Activated naive CD4-positive, alpha-beta T cell treated with anti-CD3 and anti-CD28 coated beads, Interleukin-2, amount 50 U/mL, for 16 hours (primary cell): ENCODE data around the gene FARS2.
"Not testable (repeated sequence)": the region's sequence is repeated elsewhere in the genome, so short reads cannot be mapped to it uniquely, and the experiment has no call there.

Experiments
- DNase-seq: peaks from one replicate; pipeline ENCODE4 v3.0.0-alpha.2; 2020

The FARS2 gene

DNA sequence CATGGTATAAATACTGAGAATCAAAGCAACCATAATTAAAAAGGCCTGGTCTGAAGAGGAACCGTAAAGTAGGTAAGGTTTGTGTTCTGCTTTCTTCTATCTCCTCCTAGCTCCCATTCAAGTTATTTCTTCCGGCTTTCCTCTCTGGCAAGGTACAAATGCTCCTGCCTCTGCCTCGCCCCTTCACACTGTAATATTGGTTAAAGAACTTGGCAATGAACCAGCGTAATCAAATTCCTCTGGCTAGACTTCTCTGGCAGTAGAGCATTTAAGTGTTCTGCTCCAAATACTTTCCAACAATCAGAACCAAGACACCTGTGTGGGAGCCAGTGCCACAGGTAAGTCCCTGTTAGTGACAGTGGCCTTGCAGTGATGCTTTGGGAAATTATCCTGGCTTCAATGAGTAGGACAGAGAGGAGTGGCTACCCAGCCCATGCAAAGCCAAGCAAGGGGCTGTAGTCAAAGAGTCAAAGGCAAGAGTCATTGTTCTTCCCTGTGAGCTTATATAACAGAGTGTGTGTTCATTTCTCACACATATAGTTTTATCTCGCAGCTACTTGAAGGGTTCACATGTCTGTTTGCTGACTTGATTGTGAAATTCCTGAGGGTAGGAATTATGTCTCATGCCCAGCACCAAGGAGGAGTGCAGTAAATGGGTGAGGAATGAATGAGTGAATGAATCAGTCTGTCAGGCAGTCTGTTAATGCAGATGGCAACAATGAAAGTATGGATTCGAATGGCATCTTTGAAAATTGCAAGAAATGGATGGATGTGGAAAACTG lies 416.1 kb downstream of the FARS2 start:
- no peak for DNase-seq

DNA sequence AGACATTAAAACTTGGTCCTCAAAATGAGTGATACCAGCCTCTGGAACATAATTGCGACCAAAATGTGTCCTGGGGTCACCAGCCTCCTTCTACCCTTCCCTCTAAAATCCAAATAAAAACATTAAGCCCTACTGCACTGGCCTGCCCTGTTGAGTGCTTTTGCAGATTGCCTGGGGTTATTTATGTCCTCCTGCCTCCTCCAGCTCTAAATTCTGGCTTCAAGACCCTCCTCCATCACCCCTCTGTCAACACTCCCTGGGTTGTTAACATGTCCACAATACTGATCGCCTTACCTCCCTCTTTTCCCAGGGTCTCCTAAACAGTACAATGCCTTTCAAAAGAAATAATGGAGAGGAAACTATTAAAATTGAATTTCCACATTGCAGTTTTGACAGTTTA lies 418.0 kb downstream of the FARS2 start:
- no peak for DNase-seq

DNA sequence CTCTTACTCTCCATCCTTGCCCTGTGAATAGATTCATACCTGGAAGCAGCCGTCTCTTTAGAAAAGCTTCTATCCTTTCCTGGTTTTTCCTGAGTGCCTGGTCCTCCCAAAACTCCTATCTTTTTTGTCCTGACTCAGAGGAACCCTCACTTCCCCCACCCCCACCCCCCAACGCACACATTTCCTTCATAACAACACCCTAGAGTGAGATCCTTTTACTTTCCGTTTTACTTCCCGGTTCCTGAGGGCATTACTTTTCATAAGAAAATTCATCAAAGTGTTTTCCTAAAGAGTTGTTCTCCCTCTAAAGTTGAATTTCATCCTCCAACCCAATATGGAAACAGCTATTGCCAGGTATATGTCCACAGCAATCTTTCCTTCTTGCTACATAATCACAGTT lies 418.4 kb downstream of the FARS2 start:
- DNase-seq, result no peak

DNA sequence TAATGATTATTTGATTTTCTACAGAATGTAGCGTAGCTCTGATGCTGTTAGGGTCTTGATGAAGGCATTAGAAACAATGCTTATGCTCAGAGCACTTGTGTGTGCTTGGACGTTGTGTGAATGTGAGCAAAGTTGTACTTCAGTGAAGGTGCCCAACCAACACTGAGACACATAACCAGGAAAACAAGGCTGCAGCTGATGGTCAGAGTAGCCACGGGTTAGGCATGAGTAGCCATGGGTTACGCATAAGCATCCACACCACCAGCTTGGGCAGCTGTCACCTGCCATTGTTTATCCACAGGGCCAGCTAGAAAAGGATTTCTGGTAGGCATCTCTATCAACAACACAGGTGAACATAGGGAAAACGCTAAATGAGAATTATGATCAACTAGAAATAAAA lies 418.8 kb downstream of the FARS2 start:
- no peak for DNase-seq

DNA sequence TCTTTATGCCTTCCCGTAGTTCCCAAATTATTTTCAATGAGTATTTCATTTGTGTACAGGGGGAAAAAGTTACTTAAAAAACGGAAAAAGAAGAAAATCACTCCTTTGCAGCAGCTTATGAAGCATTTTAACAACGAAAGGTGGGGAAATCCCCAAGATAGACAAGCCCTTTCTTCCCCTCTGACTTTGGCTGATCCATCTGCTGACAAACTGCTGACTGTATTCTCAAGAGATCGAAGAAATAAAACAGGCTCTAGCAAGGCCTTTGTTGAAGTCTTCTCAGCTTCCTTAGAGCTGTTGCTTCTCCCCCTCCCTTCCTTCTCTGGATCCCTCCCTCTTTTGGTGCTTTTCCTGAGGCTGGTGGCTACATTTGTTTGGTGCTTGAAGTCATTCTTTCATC lies 420.2 kb downstream of the FARS2 start:
- no peak for DNase-seq

DNA sequence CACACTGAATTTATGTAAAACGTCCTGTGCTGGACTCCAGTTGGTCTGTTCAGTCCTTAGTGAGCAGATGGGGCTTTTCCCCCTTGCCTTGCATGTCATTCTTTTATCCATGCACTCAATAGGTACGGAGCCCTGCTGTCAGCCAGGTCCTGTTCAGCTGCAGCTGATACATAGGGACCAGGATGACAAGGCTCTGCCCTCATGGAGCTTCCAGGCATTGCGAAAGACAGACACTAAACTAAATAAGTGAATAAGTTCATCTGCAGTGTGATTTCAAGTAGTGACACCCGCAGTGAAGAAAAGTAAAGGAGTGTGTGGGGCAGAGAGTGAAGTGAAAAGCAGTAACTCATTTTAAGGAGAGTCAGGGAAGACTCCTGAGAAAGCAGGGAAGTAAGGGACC lies 421.2 kb downstream of the FARS2 start:
- no peak for DNase-seq

DNA sequence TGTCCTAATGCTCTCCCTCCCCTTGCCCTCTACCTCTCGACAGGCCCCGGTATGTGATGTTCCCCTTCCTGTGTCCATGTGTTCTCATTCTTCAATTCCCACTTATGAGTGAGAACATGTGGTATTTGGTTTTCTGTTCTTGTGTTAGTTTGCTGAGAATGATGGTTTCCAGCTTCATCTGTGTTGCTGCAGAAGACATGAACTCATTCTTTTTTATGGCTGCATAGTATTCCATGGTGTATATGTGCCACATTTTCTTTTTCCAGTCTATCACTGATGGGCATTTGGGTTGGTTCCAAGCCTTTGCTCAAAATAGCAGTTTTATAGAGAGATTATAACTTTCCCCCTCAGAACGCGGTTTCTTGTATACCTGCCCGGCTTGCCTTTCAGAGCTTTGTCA lies 422.4 kb downstream of the FARS2 start:
- not testable (repeated sequence) for DNase-seq

DNA sequence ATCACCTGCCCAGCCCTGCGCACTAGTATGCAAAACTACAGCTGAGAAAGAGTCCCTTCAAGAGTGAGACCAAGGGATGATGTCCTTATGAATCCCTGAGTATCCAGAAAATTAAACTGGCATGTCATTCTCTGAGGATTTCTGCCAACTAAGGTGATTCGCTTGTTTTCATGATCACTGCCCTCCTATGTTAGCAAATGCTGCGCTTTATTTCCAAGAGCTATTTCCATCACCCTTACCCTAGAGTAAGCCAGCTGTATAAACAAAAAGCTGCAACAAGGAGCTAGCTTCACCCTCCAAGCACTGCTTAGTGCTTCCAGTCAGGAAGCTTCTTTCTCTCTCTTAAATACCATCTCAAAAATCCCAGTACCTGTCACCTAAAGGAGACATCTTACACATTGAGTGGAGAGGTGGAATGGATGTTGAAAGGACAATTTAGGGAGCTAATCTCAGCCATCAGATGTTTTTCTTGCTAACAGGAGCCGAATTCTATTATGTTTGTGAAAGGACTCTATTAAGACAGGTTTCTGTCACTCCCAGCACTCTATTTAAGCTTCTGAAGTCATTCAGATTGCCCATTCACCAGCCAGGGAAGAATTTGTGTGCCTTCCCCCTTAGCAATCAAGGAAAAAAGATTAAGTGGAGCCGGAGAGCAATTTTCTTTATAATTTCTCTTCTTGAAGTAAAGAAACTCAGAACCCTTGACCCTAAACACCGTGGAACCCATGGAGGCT lies 423.2 kb downstream of the FARS2 start:
- DNase-seq, result no peak

DNA sequence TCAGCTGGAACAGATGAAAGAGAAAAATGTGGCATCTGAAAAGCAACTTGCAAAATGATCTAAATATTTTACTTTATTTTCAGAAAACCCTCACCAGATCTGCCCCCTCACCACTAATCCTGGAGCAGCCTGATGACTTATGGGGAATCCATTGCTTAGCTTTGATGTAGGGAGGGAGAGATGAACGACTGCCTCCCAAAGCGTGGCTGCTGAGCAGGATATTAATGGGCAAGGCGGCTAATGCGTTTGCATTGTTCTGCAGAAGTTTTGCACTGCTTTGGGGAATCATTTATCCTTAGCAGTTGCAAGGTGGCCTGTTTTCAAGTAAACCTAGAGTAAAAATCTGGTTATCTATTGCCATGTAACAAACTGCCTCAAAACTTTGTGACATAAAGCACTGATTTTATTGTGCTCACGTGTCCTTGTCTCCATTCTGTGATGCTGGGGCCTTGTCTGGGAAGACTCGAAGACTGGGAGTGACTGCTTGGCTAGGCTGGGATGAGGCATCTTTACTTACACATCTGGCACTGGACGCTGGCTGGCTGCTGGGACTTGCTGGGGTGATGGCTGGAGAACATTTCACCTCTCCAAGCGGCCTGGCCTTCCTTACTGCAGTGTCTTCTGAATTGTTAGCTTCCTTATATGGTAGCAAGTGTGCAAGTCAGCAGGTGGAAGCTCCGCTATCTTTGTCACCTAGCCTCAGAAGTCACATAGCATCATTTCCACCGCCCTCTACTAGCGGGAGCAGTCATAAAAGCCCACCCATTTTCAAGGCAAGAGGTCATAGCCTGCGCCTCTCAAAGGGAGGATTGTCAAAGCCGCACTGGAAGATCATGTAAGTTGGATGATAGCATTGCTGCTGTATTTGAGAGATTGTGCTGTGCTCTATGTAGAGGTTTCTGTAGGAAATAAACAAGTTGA lies 432.2 kb downstream of the FARS2 start:
- DNase-seq, result no peak

DNA sequence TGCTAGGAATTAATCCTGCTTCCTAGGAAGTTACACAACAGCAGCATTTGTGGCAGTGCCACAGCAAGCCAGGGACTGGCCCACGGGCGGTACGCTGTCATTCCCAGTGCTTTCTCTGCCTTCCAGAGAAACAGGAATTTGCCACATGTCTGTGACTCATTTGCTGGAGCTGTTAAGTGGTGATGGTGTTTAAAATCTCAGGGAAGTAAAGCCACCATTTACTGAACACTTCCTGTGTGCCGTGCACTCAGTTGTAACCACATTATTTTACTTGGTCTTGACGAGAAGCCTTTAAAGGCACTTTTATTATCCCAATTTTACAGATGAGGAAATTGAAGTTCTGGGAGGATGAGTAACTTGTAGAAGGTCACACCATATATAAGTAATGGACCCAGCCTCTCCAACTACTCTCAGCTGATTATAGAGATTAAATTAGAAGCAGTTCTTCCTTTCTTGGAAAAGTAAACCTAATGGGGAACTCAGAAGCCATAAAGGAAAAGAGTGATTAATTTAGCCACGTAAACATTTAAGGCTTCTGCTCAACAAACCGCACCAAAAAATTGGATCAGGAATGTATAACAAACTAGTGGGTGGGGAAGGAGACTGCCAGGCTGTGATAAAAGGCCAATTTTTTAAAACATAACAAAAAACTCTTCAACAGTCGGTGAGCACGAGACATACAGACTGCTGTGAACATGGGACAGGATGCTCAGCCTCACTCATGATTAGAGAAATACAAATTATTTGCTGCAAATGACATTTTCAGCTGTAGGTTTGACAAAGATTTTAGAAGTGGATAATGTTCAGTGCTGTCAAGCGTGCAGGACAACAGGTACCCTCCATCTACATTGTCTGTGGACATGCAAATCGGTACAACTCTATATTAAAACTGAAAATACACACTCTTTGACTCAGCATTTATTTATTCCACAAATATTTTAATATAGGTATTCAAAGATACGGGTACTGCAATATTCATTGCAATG lies 434.2 kb downstream of the FARS2 start:
- no peak for DNase-seq

DNA sequence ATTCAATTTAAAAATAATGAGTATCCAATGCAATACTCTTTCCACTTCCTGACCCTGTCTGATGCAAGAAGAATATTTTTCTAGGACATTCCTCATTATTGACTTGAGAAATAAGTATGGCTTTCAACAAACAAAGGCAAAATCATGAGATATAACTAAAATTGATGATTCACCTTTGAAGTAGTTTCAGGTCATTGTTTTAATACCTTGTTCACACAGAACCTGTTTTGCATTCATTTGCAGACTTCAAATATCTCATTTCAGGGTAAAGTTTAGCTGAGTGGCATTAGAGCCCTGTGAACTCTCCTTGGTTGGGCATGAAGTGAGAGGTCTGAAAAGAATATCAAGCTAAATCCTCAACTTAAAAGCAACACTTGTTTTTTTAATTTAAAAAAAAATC lies 436.2 kb downstream of the FARS2 start:
- DNase-seq, result no peak

DNA sequence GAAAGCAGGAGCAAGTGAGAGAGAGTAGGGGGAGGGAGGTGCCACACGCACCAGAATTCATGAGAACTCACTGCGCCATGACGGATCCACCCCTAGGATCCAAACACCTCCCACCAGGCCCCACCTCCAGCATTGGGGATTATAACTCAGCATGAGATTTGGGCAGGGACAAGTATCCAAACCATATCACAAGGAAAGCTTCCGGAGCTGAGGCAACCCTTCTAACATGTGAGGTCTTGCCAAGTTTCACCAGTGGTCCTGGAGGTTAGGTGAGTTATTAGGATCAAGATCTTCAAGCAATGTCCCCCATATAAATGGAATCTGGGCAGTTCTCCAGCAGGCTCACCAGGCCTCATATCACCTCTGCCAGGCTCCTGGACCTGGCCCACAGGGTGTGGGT lies 437.0 kb downstream of the FARS2 start:
- no peak for DNase-seq

DNA sequence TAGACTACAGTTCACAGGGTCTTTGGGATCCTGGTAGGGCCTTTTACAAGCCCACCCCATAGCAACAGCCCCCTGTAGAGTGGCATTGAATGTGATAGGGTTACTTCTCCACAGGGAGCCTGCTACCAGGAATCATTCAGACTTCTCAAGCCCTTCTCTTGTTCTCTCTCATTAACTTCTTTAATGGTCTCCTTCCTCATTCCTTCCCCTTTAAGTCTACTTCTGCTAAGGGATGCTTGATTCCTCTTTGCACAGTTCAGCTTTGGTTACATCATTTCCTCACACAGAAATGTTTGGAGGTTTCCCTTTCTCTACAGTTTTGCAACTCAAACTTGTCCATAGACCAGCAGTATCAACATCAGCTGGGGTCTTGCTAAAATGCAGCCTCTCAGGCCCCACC lies 437.8 kb downstream of the FARS2 start:
- DNase-seq, result not testable (repeated sequence)

DNA sequence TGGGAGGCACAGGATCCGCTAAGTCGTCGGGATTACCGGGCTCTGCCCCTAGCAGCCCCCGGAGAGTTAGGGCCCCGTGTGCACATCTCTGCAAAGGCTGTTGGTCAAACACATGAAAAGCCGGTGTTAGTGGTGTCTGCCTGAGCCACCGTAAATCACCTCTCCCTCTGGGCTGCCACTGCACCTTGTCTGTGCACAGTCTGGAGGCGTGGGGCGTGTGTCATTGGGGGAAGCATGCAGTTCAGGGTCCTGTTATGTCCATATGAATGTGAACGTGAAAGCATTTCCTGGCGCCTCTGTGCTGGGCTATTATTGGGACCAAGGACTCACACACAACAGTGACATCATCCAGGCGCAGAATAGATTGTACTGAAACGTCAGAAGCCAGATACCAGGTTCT lies 439.9 kb downstream of the FARS2 start:
- DNase-seq, result no peak

DNA sequence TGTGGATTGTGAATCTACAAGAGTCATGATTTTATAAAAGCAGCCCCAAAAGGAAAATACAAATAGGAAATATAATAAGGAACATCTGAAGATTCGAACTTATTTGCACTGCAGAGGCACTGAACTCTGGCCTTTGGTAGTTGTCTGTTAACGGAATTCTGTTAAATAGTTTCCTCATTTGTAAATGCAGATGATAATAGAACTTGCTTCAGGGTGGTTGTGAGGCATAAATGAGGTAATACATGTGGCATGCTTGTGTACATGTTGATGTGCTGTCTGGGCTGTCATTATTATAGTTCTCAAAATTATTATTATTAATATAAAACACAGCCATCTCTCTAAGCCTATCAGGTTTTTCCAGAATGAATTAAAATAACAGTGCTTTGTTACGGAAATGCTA lies 443.4 kb downstream of the FARS2 start:
- no peak for DNase-seq

DNA sequence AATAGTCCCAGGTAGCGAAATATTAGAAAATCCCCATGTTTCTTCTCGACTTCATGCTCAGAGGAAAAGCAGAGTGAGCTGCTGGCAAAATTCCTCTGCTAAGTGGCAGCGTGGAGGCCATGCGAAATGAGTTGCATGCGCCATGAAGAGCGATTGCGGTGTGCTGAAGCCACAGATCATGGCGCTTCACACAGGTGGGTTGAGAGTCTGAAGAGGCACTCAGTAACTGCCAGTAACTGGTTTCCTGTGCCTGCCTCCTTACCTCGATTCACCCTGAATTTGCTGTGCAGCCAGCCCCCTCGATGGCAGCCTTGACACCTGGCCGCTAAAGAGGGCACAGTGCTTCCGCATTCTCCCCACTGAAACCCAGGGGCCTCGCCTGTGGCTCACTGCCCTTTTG lies 443.9 kb downstream of the FARS2 start:
- no peak for DNase-seq

DNA sequence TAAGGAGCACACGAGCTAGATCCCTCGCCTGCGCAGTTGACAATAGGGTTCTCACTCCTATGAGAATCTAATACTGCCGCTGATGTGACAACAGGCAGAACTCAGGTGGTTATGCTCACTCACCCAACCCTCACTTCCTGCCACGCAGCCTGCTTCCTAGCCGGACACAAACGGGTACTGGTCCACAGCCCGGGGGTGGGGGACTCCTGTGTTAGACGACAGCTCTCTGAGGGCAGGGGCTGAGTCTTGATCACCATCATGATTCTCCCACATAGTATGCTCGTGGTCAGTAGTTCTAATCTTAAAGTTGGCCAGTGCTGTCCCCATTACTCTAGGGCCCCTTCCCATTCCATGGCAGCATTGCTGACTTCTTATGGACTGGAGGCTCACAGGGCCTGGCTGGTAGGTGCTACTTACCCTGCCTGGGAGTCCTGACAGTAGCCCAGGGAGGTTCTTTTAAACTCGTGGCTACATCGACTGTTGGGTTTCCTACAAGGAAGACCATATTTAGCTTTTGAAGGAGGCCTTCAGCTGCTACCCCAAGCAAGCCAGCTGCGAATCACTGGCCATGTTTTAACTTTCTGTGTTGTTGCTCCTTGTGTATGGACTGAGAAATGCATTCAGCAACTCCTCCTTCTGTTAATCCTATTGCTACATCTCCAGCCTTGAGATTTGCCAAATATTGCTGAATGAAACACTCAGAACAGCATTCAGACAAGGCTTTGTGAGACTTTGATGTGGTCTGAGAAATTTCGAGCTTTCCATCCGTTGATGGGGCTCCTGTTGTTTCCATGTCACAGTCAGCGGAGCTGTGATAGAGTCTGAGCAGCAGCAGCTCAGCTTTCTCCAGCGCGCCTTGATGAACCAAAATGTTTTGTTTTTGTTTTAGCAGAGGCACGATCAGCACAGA lies 445.1 kb downstream of the FARS2 start:
- no peak for DNase-seq

DNA sequence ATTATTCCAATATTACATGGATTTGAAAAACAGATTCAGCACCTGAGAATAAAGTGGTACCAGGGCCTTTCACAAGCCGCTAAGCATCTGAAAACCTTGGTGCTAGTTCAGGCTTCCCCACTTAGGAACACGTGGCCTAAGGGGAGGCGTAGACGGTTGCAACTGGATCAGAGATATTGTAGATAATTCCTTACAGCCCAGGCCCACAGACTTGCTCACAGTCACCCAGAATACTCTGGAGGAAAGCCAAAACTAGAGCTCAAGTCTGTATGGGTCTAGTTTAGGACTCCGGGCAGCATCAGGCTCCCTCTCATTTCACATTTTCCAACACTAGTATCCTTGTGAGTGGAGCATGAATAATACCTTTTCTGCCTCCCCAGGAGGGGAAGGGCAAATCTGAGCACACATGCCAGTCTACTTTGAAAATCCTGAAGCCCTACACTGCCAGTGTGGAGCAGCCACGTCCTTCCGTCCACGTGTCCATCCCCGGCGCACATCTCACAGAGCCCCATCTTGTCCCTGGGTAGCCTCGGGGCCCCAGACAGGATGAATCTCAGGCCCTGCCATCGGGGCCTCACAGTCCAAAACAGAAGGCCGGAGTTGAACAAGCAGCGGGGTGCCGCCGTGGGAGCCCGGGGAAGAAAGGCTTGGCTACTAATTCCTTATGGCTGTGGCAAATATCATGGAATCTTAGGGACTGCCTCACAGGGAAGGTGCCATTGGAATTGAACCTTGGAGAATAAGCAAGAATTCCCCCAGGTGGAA lies 446.1 kb downstream of the FARS2 start:
- no peak for DNase-seq

DNA sequence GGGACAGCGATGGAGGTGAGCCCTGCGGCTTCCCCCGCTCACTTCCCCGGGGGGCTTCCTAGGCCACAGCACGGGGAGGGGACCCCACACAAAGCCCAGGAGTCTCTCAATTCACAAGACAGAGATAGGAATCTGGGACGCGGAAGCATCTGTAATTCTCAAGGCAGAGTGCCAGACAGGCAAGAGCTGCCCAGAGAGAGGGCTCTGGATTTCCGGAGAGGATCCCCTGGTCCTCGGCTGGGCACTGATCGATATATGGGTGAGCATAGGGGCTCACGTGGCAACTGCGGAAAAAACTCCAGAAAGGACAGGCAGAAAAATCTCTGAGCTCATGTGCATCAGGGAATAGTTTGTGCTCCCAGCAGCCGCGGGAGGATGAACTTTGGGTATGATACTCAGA lies 449.2 kb downstream of the FARS2 start:
- DNase-seq, result no peak

DNA sequence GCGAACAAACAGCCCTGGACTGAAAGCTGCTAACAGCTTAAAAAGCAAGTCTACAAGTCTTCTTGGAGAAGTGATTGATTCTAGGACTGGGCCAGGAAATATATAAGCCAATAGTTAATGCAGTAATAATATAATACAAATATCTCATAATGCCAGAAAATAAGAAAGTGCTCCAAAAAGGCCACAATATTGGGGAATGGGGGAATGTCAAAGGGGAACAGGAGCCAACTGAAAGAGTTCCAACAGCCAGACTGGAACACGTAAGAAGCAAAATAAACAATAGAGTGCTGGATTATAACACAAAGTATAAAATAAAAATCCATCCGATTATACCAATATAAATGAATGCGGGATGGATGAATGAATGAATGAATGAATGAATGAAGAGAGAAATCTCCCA lies 449.6 kb downstream of the FARS2 start:
- DNase-seq, result no peak
